Measurements from ENCODE around the gene ILRUN. TPM values are rescaled to one million over a fixed set of nuclear protein-coding genes. Genes with fewer than 3 reads are reported as not detected.

ILRUN gene
- total RNA-seq, 1 experiment from 2014 or later: 64.6 TPM

DNA sequence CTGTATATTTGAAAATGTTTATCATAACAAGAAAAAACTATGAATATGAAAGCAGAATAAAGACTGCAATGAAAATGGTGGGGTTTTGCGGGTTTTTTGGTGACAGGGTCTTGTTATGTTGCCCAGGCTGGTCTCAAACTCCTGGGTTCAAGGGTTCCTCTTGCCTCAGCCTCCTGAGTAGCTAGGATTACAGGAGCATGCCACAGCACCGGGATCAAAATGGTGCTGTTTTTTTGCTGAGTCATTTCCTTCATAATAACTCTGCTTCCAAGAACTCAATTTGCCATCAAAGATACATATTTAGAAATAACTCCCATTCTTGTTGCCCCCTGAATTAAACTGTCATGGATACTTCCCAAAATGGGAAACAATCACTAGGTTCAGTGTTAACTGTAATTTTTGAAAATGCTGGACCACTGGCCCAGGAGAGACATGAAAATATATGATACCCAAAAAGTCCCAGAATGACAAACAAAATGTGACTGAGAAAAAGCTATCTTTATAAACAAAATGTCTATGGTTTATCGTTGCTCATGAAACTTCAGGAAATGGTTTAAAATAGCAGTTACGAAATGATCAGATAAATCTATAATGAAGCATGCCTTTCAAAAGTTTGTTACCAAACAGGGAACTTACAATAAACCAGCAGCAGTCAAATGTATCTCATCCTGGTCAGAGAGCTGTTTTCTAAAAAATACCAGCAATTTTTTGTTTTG, 32.2 kb downstream of the ILRUN start:
- no peak overlapping the region for H3K23ac ChIP-seq (ENCODE audit: insufficient read length, low read depth, low read length)
- H4K5ac ChIP-seq (ENCODE audit: insufficient read length, low read depth, low read length): no peak overlapping the region
- Mint-ChIP-seq H3K27me3 (ENCODE audit: low read depth) (no peaks in the 10 kb centered on the region), H3K36me3 (ENCODE audit: insufficient read depth in 1 of 3, low read depth in 3 of 3) (no peaks in the 10 kb centered on the region), H3K27ac (peak overlapping the region in 2 of 3 experiments; percentile 90 to 97; a peak in 4 of 7 replicates), H3K9me3 (no peaks in the 10 kb centered on the region), H3K4me1 (peaks cover 13 to 26% of the 10 kb centered on the region in 2 experiments), H3K4me3 (no peak overlapping the region)
- TF ChIP-seq CTCF (conservative IDR thresholded peaks at IDR 0.05): no peak
- peaks cover 2% of the 10 kb centered on the region; the same call in 1 of the 2 replicates for H3K4me1 ChIP-seq (ENCODE audit: insufficient read depth, low read length)
- H2AK5ac ChIP-seq (ENCODE audit: insufficient read length, low read length): no peak overlapping the region
- H3K9ac ChIP-seq (ENCODE audit: extremely low read depth, insufficient read length, low read length): no peak overlapping the region
- H3K9me3 ChIP-seq (ENCODE audit: control insufficient read depth, low read depth, low read length): no peaks in the 10 kb centered on the region
- no peak overlapping the region for H3K4ac ChIP-seq (ENCODE audit: low read depth, low read length)
- peaks cover 13% of the 10 kb centered on the region for H3K79me1 ChIP-seq (ENCODE audit: insufficient read depth, low read depth, low read length, poor library complexity, severe bottlenecking)
- H3K14ac ChIP-seq (ENCODE audit: insufficient read depth, low read length): no peak overlapping the region
- H3K4me2 ChIP-seq (ENCODE audit: insufficient read depth, insufficient read length, low read length): no peak overlapping the region
- DNase-seq: no peak
- no peak overlapping the region for H3K27ac ChIP-seq (ENCODE audit: insufficient read length, low read depth, low read length)
- H4K91ac ChIP-seq (ENCODE audit: insufficient read length, low read depth, low read length): no peak overlapping the region
- H3K56ac ChIP-seq (ENCODE audit: insufficient read length, low read depth, low read length): no peak overlapping the region
- no peak overlapping the region for H2BK15ac ChIP-seq (ENCODE audit: low read depth, low read length)
- no peak overlapping the region for H2BK20ac ChIP-seq (ENCODE audit: low read depth, low read length, poor library complexity, severe bottlenecking)
- H3K27me3 ChIP-seq (ENCODE audit: insufficient read depth, low read length): no peaks in the 10 kb centered on the region
- H2BK12ac ChIP-seq (ENCODE audit: insufficient read length, low read depth, low read length): no peak overlapping the region
- no peak overlapping the region for H2BK5ac ChIP-seq (ENCODE audit: insufficient read length, low read length)
- no CpG with 5 or more reads among the region's 4 CpGs for WGBS (ENCODE audit: extremely low coverage, insufficient read length, low lambda C conversion rate)
- H4K20me1 ChIP-seq (ENCODE audit: control insufficient read depth, insufficient read depth, insufficient read length): no peaks in the 10 kb centered on the region
- no peak overlapping the region for H4K8ac ChIP-seq (replicated peaks; ENCODE audit: insufficient read length, low read depth, low read length)
- no peak overlapping the region for H2AFZ ChIP-seq (ENCODE audit: low read length)
- peaks cover 3% of the 10 kb centered on the region; the same call in 1 of the 2 replicates for H3K79me2 ChIP-seq (ENCODE audit: insufficient read depth, low read length)
- no peak overlapping the region for H3T11ph ChIP-seq (ENCODE audit: low read length)
- no peak overlapping the region for H3K18ac ChIP-seq (ENCODE audit: insufficient read length, low read depth, low read length)
- no peaks in the 10 kb centered on the region for H3K23me2 ChIP-seq (ENCODE audit: insufficient read length, low read depth, low read length, poor library complexity, severe bottlenecking)
- H2BK120ac ChIP-seq (ENCODE audit: low read depth, low read length, poor library complexity, severe bottlenecking): no peak overlapping the region
